Stimulated activated memory B cell treated with anti-CD40 and anti-IgM and Interleukin-4, amounts not matched to agents 10 μg/mL and 1 μg/mL and 100 μg/mL, for 72 hours (primary cell): ENCODE data around the gene ZBTB37.
A peak's percentile ranks its signal among the peaks of the same experiment; 100 is the strongest.
"Not testable (repeated sequence)": the region's sequence is repeated elsewhere in the genome, so short reads cannot be mapped to it uniquely, and the experiment has no call there.

Source experiments
- ATAC-seq: fragments of 150-1000 bp; cut with Tn5 transposase; 2 replicates; pipeline ENCODE4 v1.10.0; 2021
- H3K27ac Mint-ChIP-seq: one replicate; pipeline ENCODE4 v1.8.0; 2022; ENCODE audit warnings: mild to moderate bottlenecking, mixed read lengths
- H3K27me3 Mint-ChIP-seq: one replicate; pipeline ENCODE4 v1.8.0; 2022; ENCODE audit warnings: mixed read lengths
- H3K36me3 Mint-ChIP-seq: one replicate; pipeline ENCODE4 v1.8.0; 2022; ENCODE audit warnings: mixed read lengths
- H3K4me1 Mint-ChIP-seq: one replicate; pipeline ENCODE4 v1.8.0; 2022; ENCODE audit warnings: mixed read lengths
- H3K4me3 Mint-ChIP-seq: one replicate; pipeline ENCODE4 v1.8.0; 2022; ENCODE audit warnings: mild to moderate bottlenecking, moderate library complexity, mixed read lengths
- H3K9me3 Mint-ChIP-seq: one replicate; pipeline ENCODE4 v1.8.0; 2022; ENCODE audit warnings: mixed read lengths

Gene ZBTB37

GRCh38 chr1:173917149-173917548, 49.0 kb downstream of the ZBTB37 start, which contains the start of gene SERPINC1:
Gene SERPINC1 (minus strand): TSS chr1:173917327. CDS start chr1:173917259, 68 bp downstream.
- no peak within 1 kb of the TSS for H3K27ac Mint-ChIP-seq
- H3K4me3 Mint-ChIP-seq: no peak within 1 kb of the TSS
- ATAC-seq: no peak
- H3K4me1 Mint-ChIP-seq: no peaks in the 10 kb centered on the region
- no peaks in the 10 kb centered on the region for H3K27me3 Mint-ChIP-seq
- no peaks in the 10 kb centered on the region for H3K9me3 Mint-ChIP-seq
- H3K36me3 Mint-ChIP-seq: no peaks in the 10 kb centered on the region

GRCh38 chr1:173917635-173918493, 49.7 kb downstream of the ZBTB37 start:
- Mint-ChIP-seq H3K27me3 (no peaks in the 10 kb centered on the region), H3K27ac (no peak overlapping the region), H3K36me3 (no peaks in the 10 kb centered on the region), H3K4me3 (no peak overlapping the region), H3K4me1 (no peaks in the 10 kb centered on the region), H3K9me3 (no peaks in the 10 kb centered on the region)
- no peak for ATAC-seq

- no peaks in the 10 kb centered on the region for H3K36me3 Mint-ChIP-seq
- no peaks in the 10 kb centered on the region for H3K27me3 Mint-ChIP-seq
- ATAC-seq: no peak
- H3K4me3 Mint-ChIP-seq: no peak overlapping the region
- no peaks in the 10 kb centered on the region for H3K9me3 Mint-ChIP-seq
- no peaks in the 10 kb centered on the region for H3K4me1 Mint-ChIP-seq
- no peak overlapping the region for H3K27ac Mint-ChIP-seq
Measured at GRCh38 chr1:173920861-173921260, 52.7 kb downstream of the ZBTB37 start.

- Mint-ChIP-seq H3K36me3 (peaks cover 6% of the 10 kb centered on the region), H3K4me1 (no peaks in the 10 kb centered on the region), H3K27ac (no peak overlapping the region), H3K4me3 (no peak overlapping the region), H3K9me3 (no peaks in the 10 kb centered on the region), H3K27me3 (no peaks in the 10 kb centered on the region)
- ATAC-seq: no peak
Measured at GRCh38 chr1:173925306-173926242, 57.4 kb downstream of the ZBTB37 start.

- not testable (repeated sequence) for H3K9me3 Mint-ChIP-seq, ATAC-seq, H3K4me1 Mint-ChIP-seq, H3K27ac Mint-ChIP-seq, H3K27me3 Mint-ChIP-seq, H3K4me3 Mint-ChIP-seq
- peaks cover 21% of the 10 kb centered on the region for H3K36me3 Mint-ChIP-seq
Measured at GRCh38 chr1:173930541-173930940, 62.4 kb downstream of the ZBTB37 start.

GRCh38 chr1:173934440-173934839, 66.3 kb downstream of the ZBTB37 start:
- H3K4me1 Mint-ChIP-seq: no peaks in the 10 kb centered on the region
- peaks cover 31% of the 10 kb centered on the region for H3K36me3 Mint-ChIP-seq
- H3K4me3 Mint-ChIP-seq: no peak overlapping the region
- H3K9me3 Mint-ChIP-seq: no peaks in the 10 kb centered on the region
- no peaks in the 10 kb centered on the region for H3K27me3 Mint-ChIP-seq
- no peak for ATAC-seq
- peak overlapping the region; percentile 12 for H3K27ac Mint-ChIP-seq

- ATAC-seq: no peak
Measured at GRCh38 chr1:173937062-173937461, 68.9 kb downstream of the ZBTB37 start.

GRCh38 chr1:173946380-173946921, 78.3 kb downstream of the ZBTB37 start:
- no peak for ATAC-seq
- Mint-ChIP-seq H3K27me3 (no peaks in the 10 kb centered on the region), H3K27ac (no peak overlapping the region), H3K9me3 (no peaks in the 10 kb centered on the region), H3K36me3 (peaks cover 45% of the 10 kb centered on the region), H3K4me1 (no peaks in the 10 kb centered on the region), H3K4me3 (no peak overlapping the region)

More at GRCh38 chr1:173937062-173937461, 68.9 kb downstream of the ZBTB37 start:
- Mint-ChIP-seq H3K4me3 (no peak overlapping the region), H3K27me3 (no peaks in the 10 kb centered on the region), H3K9me3 (no peaks in the 10 kb centered on the region), H3K27ac (no peak overlapping the region), H3K36me3 (peaks cover 41% of the 10 kb centered on the region), H3K4me1 (no peaks in the 10 kb centered on the region)

- H3K27me3 Mint-ChIP-seq: no peaks in the 10 kb centered on the region
- H3K4me1 Mint-ChIP-seq: no peaks in the 10 kb centered on the region
- H3K27ac Mint-ChIP-seq: no peak overlapping the region
- no peak for ATAC-seq
- no peaks in the 10 kb centered on the region for H3K9me3 Mint-ChIP-seq
- no peak overlapping the region for H3K4me3 Mint-ChIP-seq
- peaks cover 37% of the 10 kb centered on the region for H3K36me3 Mint-ChIP-seq
Measured at GRCh38 chr1:173948594-173948993, 80.4 kb downstream of the ZBTB37 start.
